GM18526 (cell line): ENCODE measurements around the gene NFIC.

Experiments
- POLR2A ChIP-seq: IDR thresholded peaks from 3 replicates; pipeline ENCODE4 v1.6.1; 2011; ENCODE audit not compliant: insufficient read length; ENCODE audit errors: extremely low read depth

NFIC gene

GRCh38 chr19:3517638-3518037 lies 151.3 kb downstream of the NFIC start:
- TF ChIP-seq POLR2A: no peak

GRCh38 chr19:3518255-3518654 lies 151.9 kb downstream of the NFIC start:
- no peak for TF ChIP-seq POLR2A

- no peak for TF ChIP-seq POLR2A
Observed at GRCh38 chr19:3518659-3519058, 152.3 kb downstream of the NFIC start.
